GM21529 (cell line): ENCODE results near the gene MRPL48.

Source experiments
- ATAC-seq: cut with Tn5 transposase; IDR thresholded peaks from one replicate; pipeline ENCODE4 v1.9.1; 2021; ENCODE audit not compliant: unreplicated experiment

MRPL48 gene

DNA sequence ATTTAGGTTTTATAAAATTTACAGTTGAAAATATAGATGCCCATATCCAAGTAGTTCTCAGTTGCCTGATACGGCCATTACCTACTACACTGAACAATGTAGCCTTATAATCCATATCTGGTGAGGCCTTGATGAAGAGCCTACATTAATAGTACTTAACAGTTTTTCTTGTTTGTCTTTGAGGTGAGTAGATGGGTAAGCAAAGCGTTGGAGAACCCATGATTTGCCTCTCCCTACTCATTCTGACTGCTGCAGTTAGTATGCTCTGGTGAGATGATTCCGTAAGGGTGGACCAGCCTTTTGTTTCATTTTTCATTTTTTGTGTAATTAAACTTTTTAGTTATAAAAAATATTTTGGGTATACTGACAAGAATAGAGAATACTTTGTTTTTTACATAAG lies 100.6 kb downstream of the MRPL48 start:
- ATAC-seq: no peak

DNA sequence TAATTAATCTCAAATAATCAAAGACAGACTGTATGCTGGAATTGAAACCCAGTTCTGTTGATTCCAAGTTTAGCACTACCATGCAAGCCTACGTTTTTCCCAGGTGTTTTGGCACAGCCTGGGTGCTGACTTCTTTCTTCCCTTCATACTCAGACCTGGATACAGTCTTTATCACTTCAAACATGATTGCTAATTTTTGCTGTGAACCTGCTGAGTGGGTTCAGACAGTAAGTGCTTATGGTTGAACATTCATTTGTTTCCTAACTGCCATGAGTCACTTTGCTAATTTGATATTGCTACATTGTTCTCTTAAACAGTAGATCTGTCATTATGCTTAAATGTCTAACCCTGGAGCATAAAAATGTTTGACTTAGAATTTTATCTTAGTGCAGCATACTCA lies 101.3 kb downstream of the MRPL48 start:
- no peak for ATAC-seq

DNA sequence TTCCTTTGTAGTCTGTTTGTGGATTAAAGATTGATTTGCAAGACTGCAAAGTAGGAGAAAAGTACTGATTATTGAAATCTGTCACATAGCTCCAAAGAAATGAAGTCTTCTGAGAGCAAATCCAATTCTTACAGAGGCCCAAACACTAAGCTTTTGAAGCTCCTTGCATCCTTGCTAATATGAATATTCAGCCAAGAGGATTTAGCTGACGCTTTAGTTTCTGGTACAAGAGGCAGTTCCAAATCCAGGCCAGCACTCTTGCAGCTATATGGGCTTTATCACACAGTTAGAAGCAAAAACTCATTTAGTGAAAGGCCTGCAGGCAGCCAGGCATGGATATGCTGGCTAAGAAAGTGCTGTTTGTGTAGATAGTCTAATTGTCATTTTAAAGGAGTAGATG lies 101.9 kb downstream of the MRPL48 start:
- no peak for ATAC-seq

DNA sequence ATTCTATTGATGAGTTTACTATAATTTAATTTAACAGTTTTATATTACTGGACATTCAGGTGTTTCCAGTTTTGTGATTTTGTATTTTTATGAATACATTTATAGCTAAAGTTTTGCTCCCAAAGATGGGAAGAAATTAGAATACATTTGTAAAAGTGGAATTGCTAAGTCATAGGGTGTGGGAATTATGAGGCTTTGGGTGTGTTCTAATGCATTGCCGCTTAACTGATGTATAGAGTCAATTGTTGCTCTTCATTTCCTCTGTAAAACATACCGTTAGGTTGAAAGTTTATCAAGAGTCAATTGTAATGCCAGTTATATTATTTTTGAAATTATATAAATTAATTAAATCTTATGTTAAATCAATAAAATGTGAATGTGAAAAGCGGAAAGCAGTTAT lies 105.4 kb downstream of the MRPL48 start:
- ATAC-seq: no peak

DNA sequence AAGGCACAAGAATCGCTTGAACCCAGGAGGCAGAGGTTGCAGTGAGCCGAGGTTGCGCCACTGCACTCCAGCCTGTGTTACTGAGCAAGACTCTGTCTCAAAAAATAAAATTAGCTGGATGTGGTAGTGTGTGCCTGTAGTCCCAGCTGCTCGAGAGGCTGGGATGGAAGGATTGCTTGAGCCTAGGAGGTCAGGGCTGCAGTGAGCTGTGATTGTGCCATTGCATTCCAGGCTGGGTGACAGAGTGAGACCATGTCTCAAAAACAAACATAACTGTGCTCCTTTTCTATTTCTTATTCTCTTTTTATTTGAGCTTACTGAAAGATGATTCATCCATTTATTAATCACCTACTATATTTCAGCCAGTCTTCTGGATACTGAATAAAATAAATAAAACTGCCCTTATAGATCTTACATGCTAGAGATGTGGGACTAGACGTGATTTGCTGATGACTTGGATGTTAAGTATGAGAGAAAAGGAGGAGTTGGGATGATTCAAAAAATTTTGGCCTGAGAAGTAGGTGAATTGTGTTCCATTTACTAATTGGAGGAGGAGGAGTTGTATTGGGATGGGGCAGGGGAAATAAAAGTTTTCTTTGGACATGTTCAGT lies 107.2 kb downstream of the MRPL48 start:
- no peak for ATAC-seq

DNA sequence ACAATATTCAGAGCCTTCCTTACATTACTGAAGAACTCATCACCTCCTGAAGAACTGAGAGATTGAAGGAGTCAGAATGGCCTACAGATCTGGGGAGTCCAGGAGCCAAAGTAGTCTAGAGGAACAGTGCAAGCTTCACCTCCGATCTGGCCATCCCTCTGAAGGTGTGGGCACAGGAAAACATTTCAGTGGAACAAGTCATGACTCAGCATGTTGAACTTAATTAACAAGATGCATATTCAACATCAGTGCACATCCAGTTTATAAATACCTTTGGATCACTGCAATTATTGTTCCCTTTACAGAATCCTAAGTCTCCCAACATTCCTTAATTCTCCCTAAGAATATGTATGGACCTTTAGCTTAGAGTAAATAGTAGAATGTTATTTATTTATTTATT lies 114.6 kb downstream of the MRPL48 start:
- ATAC-seq: no peak

DNA sequence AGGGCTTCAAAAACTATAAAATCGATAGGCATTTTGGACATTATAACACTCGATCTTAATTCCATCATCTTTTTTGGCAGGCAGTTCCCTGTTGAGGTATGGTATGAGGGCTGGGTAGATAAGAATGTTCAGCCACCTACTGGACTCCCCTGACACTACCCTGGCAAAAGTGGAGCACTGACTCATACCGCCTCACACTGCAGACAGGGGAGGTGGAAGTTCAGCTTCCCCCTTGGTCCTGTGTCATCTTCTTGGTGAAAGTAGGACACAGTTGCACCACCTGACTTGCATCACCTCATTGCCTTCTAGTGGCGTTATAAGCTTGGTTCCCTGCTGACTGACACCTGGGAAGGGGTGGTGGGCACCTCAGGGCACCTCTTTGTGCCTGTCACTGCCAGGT lies 119.5 kb downstream of the MRPL48 start:
- no peak for ATAC-seq

DNA sequence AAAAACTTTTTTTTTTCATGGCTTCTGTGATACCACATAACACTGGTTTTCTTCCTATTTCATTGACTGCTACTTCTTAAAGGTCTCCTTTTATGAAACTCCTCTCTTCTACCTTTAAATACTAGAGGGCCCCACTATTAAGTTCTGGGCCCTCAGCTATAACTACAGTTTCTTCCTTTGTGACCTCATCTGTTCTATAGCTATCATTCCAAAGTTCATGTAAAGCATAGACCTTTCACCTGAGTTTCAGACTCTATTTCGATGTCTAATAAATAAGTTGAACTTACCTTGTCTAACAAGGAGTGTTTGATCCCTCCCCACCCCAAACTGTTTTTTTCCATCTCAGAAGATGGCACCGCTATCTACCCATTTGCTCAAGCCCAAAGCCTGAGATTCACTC lies 124.4 kb downstream of the MRPL48 start:
- ATAC-seq: no peak

DNA sequence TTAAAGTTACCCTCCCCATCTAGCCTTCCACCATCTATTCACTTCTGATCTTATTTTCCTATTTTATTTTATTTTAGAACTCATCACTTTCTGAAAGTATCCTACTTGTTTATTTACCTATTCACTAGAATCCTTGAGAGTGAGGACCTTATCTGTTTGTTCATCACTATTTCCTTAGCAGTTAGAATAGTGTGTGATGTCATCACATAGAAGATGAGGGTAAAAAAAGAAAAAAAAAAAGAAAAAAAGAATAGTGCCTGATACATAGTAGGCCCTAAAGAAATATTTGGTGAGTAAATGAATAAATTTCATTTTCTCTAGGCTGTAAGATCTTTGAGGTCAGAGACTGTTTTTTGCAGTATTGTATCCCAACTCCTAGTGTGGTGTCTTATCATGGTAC lies 125.8 kb downstream of the MRPL48 start:
- no peak for ATAC-seq

DNA sequence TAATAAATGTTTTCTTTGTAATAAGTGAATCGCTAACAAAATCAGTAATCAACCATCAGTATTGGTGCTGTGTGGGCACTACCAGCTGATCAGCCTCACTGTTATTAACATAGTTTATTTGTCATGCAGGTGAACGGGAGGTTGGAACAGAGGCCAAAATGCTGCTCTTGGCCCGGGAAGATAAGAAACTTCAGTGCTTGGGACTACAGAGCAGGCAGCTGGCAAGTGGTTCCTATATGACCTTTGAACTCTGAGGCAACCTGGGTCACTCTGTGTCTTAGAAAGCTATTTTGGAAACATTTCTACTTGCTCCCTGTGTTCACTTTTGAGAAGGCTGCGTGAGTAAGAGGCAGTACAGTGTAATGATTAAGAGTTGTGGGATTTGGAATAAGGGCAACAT lies 126.6 kb downstream of the MRPL48 start:
- ATAC-seq: no peak
